ENCODE results near the gene DEFB129.

Gene DEFB129

DNA sequence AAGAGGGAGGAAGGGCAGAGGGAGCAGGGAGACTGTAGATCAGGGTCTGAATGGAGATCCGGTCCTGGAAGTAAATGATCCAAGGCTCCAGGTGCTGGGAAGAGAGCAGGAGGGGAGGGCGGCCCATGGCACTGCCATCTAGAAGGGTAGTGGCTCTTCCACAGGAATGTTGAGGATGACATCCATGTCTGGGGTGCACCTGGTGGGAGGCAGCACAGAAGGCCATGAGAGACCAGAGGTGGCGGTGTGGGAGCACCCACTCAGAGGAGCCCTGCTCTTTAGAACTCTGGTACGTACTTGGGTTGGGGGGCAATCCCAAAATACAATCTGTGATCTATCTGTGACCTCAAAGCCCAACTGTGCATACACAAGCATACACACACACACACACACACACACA lies 44.0 kb downstream of the DEFB129 start:
- TF ChIP-seq ZFX (IDR thresholded peaks at IDR 0.05; ENCODE audit: borderline replicate concordance), result no peak
- TF ChIP-seq, protein P1, sequence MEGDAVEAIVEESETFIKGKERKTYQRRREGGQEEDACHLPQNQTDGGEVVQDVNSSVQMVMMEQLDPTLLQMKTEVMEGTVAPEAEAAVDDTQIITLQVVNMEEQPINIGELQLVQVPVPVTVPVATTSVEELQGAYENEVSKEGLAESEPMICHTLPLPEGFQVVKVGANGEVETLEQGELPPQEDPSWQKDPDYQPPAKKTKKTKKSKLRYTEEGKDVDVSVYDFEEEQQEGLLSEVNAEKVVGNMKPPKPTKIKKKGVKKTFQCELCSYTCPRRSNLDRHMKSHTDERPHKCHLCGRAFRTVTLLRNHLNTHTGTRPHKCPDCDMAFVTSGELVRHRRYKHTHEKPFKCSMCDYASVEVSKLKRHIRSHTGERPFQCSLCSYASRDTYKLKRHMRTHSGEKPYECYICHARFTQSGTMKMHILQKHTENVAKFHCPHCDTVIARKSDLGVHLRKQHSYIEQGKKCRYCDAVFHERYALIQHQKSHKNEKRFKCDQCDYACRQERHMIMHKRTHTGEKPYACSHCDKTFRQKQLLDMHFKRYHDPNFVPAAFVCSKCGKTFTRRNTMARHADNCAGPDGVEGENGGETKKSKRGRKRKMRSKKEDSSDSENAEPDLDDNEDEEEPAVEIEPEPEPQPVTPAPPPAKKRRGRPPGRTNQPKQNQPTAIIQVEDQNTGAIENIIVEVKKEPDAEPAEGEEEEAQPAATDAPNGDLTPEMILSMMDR (IDR thresholded peaks at IDR 0.05), result no peak
- H3K27ac ChIP-seq, result no peak overlapping the region

DNA sequence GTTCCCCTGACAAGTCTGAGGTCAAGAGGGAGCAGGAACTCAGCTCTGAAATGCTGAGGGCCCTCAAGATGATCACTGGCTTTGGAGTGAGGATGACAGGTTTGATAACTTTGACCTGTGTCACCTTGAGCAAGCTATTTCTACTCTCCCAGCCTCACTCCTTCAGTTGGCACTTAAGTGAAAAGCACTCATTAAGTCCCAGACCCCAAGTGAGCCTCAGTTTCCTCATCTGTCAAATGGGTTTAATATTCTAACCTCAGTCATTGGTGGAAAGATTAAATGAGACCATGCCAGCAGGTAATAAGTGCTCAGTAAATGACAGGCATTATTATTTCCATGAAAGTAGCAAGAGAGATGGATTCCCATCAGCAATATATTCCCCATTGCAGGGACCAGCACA lies 44.5 kb downstream of the DEFB129 start:
- no peak overlapping the region for H3K27ac ChIP-seq
- no peak for TF ChIP-seq ZFX (IDR thresholded peaks at IDR 0.05; ENCODE audit: borderline replicate concordance)
- TF ChIP-seq, protein P1 (IDR thresholded peaks at IDR 0.05), result no peak

DNA sequence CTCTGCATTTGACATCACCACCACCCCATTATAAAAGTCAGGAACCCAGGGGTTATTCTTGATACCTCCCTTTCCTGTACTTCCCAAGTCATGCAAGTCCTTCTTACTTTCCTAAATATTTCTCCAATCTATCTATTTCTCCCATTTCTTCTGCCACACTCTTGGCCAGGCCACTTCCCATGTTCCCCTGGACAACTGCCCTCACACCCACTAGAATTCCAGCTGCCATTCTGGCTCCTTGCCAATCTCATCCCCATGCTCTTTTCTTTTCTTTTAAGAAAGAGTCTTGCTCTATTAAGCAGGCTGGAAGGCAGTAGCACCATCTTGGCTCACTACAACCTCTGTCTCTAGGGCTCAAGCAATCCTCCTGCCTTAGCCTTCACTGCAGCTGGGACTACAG lies 45.7 kb downstream of the DEFB129 start:
- TF ChIP-seq, protein P1 (IDR thresholded peaks at IDR 0.05), result no peak
- TF ChIP-seq ZFX (IDR thresholded peaks at IDR 0.05; ENCODE audit: borderline replicate concordance), result no peak
- no peak overlapping the region for H3K27ac ChIP-seq

DNA sequence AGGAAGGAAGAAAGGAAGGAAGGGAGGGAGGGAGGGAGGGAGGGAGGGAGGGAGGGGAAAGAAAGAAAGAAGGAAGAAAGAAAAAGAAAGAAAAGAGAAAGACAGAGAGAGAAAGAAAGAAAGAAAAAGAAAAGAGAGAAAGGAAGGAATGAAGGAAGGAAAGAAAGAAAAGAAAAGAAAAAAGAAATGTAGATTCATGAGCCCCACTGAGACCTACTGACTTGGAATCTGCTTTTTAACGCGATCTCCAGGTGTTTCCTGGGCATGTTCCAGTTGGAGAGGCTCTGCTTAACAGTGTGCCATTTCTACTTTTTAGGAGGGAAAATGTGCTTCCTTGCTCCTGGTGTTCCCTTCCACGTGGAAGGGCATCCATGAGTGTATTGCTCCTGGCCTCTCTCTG lies 46.8 kb downstream of the DEFB129 start:
- no peak overlapping the region for H3K27ac ChIP-seq
- TF ChIP-seq ZFX (IDR thresholded peaks at IDR 0.05; ENCODE audit: borderline replicate concordance), result no peak
- TF ChIP-seq, protein P1 (IDR thresholded peaks at IDR 0.05), result no peak

DNA sequence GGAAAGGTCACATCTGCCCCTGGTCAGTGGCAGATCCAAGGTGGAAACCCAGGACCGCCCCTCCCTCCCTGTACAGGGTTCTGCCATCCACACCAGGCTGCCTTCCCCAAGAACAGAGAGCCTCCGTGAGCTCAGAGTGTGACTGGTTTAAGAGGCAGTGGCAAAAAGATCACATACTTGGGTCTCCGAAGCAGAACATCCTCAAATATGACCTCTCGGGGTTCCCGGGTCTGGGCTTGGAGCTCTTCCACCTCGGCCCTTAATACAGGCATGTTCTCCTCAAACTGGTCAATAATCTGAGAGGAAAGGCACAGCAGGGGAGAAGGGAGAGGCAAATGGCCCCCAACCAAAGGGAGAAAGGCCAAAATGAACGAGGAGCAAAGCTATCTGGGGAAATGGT lies 48.7 kb downstream of the DEFB129 start:
- H3K27ac ChIP-seq, result no peak overlapping the region
- no peak for TF ChIP-seq ZFX (IDR thresholded peaks at IDR 0.05; ENCODE audit: borderline replicate concordance)
- TF ChIP-seq, protein P1 (IDR thresholded peaks at IDR 0.05), result no peak

DNA sequence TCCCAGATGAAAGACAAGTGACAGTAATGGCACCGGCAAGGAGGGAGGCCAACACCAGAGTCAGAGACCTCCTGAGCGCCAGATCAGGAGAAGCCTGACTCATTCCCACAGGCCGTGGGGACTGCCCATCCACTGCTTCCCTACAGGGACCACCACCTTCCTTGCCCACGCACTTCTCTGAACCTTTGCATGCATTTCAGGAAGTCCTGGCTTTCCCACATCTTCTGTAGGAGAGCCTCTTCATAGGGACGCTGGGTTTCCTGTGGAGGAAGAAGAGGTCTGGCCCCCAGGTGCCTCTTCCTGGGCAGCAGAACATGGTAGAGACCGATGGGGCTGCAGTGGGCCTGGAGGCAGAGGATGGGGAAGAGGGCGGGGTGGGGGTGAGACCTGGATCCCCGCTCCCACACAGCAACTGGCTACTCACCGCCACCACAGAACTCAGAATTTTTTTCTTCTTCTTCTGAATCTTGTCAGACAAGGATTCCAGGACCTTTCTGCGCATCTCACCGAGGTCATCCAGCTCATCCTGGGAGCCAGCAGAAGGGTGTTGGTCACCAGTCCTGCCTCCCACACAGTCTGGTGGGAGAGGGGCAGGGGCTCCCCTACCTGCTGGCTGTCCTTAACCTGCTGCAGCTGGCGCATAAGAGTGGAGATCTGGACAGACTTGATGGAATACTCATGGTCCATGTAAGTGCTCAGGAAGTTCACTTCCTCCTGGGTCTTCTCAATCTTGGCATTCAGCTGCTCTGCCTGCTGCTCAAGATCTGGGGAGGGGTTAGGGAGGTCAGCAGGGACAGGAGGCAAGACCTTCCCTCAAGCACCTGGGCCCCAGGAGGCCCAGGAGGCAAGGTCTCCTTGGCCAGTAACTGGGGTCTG lies 49.8 kb downstream of the DEFB129 start:
- no peak overlapping the region for H3K27ac ChIP-seq
- TF ChIP-seq ZFX (IDR thresholded peaks at IDR 0.05; ENCODE audit: borderline replicate concordance), result no peak
- TF ChIP-seq, protein P1 (IDR thresholded peaks at IDR 0.05), result no peak

DNA sequence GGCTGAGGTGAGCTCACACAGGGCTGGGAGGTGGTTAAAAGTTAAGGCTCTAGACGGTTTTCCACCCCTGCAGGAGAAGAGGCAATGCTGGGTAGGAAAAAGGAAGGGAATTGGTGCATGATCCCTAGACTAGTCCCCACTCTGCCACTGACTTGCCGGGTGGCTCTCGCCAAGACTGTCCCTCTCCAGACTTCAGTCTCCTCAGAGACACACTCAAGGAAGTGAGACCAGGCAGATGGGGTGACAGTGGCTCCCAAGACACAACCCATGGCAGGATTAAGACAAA lies 50.4 kb downstream of the DEFB129 start:
- no peak overlapping the region for H3K27ac ChIP-seq
- TF ChIP-seq, protein P1 (IDR thresholded peaks at IDR 0.05), result no peak
- no peak for TF ChIP-seq ZFX (IDR thresholded peaks at IDR 0.05; ENCODE audit: borderline replicate concordance)
